Calu3 (cell line): Measurements from ENCODE around the gene IER5. TPM values are rescaled to one million over a fixed set of nuclear protein-coding genes. Genes with fewer than 3 reads are reported as not detected.
A peak's percentile ranks its signal among the peaks of the same experiment; 100 is the strongest.

ENCODE experiments used
- BruUV-seq: library from RNA; stranded (reverse); fragments of 400-500 nt; replicated peaks from 2 replicates; lab custom pipeline; 2021; lab: Mats Ljungman, UMichigan
- CTCF ChIA-PET: fragments of 300-600 bp; sonication (Branson Sonifier 250); formaldehyde crosslinking; loops from one replicate; lab custom pipeline; 2022; ENCODE audit warnings: antibody characterized with exemption; lab: Charles Lee
- DNase-seq: peaks from one replicate; pipeline ENCODE4 v3.0.0; 2022
- H3K27ac Mint-ChIP-seq: one replicate; pipeline ENCODE4 v1.8.0; 2022; ENCODE audit warnings: mixed read lengths; ENCODE audit not compliant: unreplicated experiment
- H3K27me3 Mint-ChIP-seq: one replicate; pipeline ENCODE4 v1.8.0; 2022; ENCODE audit warnings: mixed read lengths; ENCODE audit not compliant: unreplicated experiment
- H3K36me3 Mint-ChIP-seq: one replicate; pipeline ENCODE4 v1.8.0; 2022; ENCODE audit warnings: mild to moderate bottlenecking, moderate library complexity, mixed read lengths; ENCODE audit not compliant: insufficient read depth, unreplicated experiment
- H3K4me1 Mint-ChIP-seq: one replicate; pipeline ENCODE4 v1.8.0; 2022; ENCODE audit warnings: mild to moderate bottlenecking, low read depth, mixed read lengths; ENCODE audit not compliant: unreplicated experiment
- H3K4me3 Mint-ChIP-seq: one replicate; pipeline ENCODE4 v1.8.0; 2022; ENCODE audit warnings: mild to moderate bottlenecking, low read depth, moderate library complexity, mixed read lengths; ENCODE audit not compliant: unreplicated experiment
- H3K9me3 Mint-ChIP-seq: one replicate; pipeline ENCODE4 v1.8.0; 2022; ENCODE audit warnings: low read depth, mixed read lengths; ENCODE audit not compliant: unreplicated experiment
- intact Hi-C: fragments of 100-400 bp; cut with micrococcal nuclease; formaldehyde crosslinking; loops from one replicate; pipeline ENCODE4 v1.10.0; 2022; ENCODE audit not compliant: unreplicated experiment
- total RNA-seq: library from RNA; stranded (reverse); gene quantifications from 2 replicates; pipeline ENCODE4 v1.2.3, GENCODE V29; 2022
- TF ChIP-seq, protein P1 (sequence below): fragments of 200-600 bp; IDR thresholded peaks from one replicate; pipeline ENCODE4 v1.8.0; 2022; ENCODE audit warnings: antibody characterized with exemption; ENCODE audit not compliant: unreplicated experiment

The IER5 gene
- total RNA-seq, 1 experiment from 2014 or later, result 11.4 TPM

DNA sequence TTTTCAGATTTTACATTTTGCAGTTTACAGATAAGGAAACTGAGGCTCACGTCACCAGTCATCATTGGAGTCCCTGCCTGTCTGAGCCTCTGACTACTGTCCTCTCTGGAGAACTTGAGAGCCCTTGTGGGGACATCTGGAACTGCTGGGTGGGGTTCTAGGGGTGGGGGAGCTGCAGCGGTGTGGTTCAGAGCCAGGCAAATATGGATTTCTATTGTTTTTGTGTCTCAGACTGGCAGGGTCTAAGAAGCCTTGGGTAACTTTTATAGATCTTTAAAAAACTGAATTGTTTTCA lies 46.9 kb downstream of the IER5 start:
- Mint-ChIP-seq H3K36me3 (peaks cover 9% of the 10 kb centered on the region), H3K4me1 (peaks cover 63% of the 10 kb centered on the region), H3K4me3 (no peak overlapping the region), H3K27ac (peak overlapping the region; percentile 60), H3K9me3 (no peaks in the 10 kb centered on the region), H3K27me3 (no peaks in the 10 kb centered on the region)
- intact Hi-C loops, result no loop called here
- no peak for DNase-seq
- TF ChIP-seq, protein P1, sequence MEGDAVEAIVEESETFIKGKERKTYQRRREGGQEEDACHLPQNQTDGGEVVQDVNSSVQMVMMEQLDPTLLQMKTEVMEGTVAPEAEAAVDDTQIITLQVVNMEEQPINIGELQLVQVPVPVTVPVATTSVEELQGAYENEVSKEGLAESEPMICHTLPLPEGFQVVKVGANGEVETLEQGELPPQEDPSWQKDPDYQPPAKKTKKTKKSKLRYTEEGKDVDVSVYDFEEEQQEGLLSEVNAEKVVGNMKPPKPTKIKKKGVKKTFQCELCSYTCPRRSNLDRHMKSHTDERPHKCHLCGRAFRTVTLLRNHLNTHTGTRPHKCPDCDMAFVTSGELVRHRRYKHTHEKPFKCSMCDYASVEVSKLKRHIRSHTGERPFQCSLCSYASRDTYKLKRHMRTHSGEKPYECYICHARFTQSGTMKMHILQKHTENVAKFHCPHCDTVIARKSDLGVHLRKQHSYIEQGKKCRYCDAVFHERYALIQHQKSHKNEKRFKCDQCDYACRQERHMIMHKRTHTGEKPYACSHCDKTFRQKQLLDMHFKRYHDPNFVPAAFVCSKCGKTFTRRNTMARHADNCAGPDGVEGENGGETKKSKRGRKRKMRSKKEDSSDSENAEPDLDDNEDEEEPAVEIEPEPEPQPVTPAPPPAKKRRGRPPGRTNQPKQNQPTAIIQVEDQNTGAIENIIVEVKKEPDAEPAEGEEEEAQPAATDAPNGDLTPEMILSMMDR, result peak; percentile 25
- BruUV-seq, result no TSS peak
- CTCF ChIA-PET, result interaction anchor here (0.8 to 2.3 kb wide), 7 partner anchors 9 to 114 kb away, joined by 3 to 9 read pairs (median 5); no protein-coding TSS in a partner anchor

- BruUV-seq, result no TSS peak
- Mint-ChIP-seq H3K36me3 (peaks cover 9% of the 10 kb centered on the region), H3K4me1 (peaks cover 70% of the 10 kb centered on the region), H3K27ac (peak overlapping the region; percentile 2), H3K9me3 (no peaks in the 10 kb centered on the region), H3K4me3 (no peak overlapping the region), H3K27me3 (no peaks in the 10 kb centered on the region)
- CTCF ChIA-PET, result interaction anchor here (0.8 to 2.3 kb wide), 7 partner anchors 9 to 114 kb away, joined by 3 to 9 read pairs (median 5); no protein-coding TSS in a partner anchor
- TF ChIP-seq, protein P1, result no peak
- DNase-seq, result no peak
- intact Hi-C loops, result no loop called here
These were observed 47.6 kb downstream of the IER5 start for GRCh38 chr1:181135815-181136737.

- CTCF ChIA-PET, result no interaction called here
- no peak overlapping the region for H3K4me3 Mint-ChIP-seq
These were observed 48.2 kb downstream of the IER5 start for GRCh38 chr1:181136738-181137122.

GRCh38 chr1:181137217-181137743 lies 48.8 kb downstream of the IER5 start:
- Mint-ChIP-seq H3K27me3 (no peaks in the 10 kb centered on the region), H3K4me3 (no peak overlapping the region), H3K9me3 (no peaks in the 10 kb centered on the region), H3K27ac (no peak overlapping the region), H3K4me1 (peaks cover 80% of the 10 kb centered on the region), H3K36me3 (peaks cover 9% of the 10 kb centered on the region)
- CTCF ChIA-PET, result no interaction called here
- intact Hi-C loops, result no loop called here
- TF ChIP-seq, protein P1, result no peak
- no TSS peak for BruUV-seq
- no peak for DNase-seq

More at GRCh38 chr1:181136738-181137122, 48.2 kb downstream of the IER5 start:
- Mint-ChIP-seq H3K4me1 (peaks cover 75% of the 10 kb centered on the region), H3K36me3 (peaks cover 9% of the 10 kb centered on the region), H3K27me3 (no peaks in the 10 kb centered on the region), H3K27ac (peak overlapping the region; percentile 2), H3K9me3 (no peaks in the 10 kb centered on the region)
- TF ChIP-seq, protein P1, result no peak
- no TSS peak for BruUV-seq
- intact Hi-C loops, result no loop called here
- no peak for DNase-seq
